Stimulated activated CD8-positive, alpha-beta memory T cell treated with anti-CD3 and anti-CD28 coated beads, Interleukin-4, amount 100 ng/mL, for 48 hours (primary cell): ENCODE results near the gene TMX4.
"Not testable (repeated sequence)": the region's sequence is repeated elsewhere in the genome, so short reads cannot be mapped to it uniquely, and the experiment has no call there.

Experiments used
- DNase-seq: peaks from one replicate; pipeline ENCODE4 v3.0.0-alpha.2; 2020

TMX4 gene

DNA sequence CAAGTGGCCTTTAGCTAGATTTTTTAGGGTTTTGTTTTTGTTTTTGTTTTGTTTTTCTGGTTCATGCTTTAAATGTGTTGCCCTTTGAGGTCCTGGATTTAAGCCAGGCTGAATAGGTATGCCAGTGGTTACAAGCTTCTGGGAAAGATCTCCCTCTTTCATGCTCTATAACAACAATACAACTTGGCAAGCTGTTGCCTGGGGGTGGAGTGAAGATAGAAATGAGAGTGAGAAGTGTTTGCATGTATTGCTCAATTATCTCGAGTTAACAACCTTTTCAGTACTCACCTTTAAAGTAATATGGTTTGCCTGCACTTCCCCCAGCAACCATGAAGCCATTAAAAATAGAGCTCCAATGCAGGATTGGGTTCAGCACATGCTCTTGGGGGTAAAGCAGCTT is 60.1 kb downstream of the TMX4 start:
- DNase-seq = no peak

DNA sequence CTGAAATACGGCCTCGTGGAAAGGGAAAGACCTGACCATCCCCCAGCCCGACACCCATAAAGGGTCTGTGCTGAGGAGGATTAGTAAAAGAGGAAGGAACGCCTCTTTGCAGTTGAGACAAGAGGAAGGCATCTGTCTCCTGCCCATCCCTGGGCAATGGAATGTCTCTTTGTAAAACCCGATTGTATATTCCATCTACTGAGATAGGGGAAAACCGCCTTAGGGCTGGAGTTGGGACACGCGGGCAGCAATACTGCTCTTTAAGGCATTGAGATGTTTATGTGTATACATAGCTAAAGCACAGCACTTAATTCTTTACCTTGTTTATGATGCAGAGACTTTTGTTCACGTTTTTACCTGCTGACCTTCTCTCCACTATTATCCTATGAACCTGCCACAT is 63.0 kb downstream of the TMX4 start:
- not testable (repeated sequence) for DNase-seq

DNA sequence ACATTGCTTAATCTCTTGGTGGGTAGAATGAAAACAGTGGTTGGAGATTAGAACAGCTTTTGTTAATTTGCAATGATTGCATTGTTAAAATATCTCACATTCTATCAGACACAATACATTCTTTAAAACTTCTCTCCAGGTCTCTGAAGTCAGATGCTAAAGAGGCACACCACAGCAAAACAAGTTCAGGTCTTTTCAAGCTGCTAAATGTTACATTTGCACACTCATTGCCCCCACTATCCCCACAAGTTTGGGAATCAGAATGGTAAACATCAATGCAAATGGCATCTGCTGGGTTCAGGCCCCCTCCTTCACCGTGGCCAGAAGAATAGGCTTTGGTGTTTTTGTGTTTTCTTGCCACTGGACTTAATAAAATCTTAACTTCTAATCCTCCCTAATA is 69.2 kb downstream of the TMX4 start:
- no peak for DNase-seq

DNA sequence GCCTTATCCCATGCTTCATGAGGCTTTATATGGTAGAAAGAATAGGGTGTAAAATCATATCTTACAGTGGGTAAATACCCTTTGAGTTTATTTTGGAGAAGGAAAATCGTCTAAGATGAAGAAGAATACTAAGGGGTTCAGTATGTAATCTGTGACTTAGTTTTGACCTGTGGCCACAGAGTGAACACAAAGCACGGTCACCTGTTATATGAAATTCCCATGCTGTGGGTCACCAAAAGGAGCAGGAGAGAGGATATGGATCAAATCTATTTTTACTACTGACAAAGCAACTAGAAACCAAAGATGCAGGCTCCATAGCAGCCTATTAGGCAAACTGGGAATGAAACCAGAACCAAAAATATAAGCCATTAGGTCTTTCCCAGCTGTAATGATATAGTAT is 75.7 kb downstream of the TMX4 start:
- no peak for DNase-seq

DNA sequence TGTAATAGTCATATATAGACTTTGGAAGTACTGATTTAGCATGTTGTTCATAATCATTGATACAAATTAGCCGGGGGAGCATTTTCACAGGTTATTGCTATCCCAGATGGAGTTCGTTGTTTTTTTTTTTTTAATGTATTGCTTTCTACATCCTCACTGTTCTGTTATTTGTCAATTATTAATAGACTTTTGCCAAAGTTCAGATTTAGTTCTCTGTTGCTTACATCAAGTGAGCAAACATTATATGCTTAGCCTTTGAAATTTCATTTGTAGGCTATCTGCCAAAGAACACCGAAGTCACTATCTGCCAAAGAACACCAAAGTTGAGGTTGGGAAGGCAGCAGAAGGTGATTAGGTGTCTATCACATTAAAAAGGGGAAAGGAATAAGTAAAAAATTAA is 79.2 kb downstream of the TMX4 start, which contains the start of gene HAO1:
Gene HAO1, minus strand, starts transcription at position 118 of the 400 bp plus-strand sequence. Its CDS starts 36 bp downstream, at position 82.
- DNase-seq = no peak

DNA sequence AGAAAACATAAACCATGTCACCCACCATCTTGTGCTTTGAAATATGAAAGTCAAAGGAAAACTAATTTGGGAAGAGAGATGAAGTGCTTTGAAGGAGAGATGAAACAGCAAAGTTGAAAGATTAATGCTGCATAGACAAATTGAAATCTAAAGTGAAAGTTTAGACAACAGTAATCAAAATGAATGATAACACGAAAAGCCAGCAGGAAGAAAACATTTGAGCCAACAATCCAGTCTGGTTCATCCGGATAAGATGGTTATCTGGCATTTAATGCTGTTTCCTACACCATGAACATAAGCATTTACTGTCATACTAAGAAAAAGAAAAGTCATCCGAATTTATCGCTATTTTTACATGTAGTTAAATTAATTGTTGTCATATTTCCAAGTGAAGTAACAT is 79.9 kb downstream of the TMX4 start:
- DNase-seq = no peak

DNA sequence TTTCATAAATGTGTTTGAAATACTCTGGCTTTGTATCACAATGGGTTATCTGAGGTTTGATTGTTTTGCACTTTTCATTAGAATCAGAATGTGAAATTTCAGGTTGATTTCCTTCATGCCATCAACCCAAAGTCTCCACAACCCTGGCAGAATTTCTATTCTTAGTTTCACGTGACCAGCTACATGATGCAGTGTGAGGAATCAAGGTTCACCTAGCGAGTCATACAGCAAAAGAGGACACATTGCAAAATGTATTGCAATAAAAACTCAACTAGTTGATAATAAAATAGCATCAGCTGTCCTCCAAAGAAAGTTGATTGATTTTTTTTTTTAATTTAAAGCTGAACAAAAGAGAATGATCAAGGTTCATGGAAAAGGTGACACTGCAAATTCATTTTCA is 81.5 kb downstream of the TMX4 start:
- no peak for DNase-seq

DNA sequence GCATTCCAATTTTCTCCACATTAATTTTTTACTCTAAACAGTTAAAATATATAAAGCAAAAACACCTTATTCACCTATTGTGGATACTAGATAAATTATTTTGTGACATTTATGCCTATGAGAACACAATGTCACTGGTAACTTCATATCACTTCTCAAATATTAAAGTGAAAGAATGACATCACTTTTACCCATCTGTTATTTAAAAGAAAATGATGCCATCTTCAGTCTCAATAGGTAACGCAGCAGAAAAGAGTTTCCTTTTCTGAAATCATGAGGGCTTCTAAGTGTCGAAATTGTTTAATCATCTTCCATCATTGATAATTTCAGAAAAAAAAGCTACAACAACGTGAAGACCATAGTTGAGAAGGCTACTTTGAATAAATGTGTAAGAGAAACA is 82.2 kb downstream of the TMX4 start:
- DNase-seq = no peak

DNA sequence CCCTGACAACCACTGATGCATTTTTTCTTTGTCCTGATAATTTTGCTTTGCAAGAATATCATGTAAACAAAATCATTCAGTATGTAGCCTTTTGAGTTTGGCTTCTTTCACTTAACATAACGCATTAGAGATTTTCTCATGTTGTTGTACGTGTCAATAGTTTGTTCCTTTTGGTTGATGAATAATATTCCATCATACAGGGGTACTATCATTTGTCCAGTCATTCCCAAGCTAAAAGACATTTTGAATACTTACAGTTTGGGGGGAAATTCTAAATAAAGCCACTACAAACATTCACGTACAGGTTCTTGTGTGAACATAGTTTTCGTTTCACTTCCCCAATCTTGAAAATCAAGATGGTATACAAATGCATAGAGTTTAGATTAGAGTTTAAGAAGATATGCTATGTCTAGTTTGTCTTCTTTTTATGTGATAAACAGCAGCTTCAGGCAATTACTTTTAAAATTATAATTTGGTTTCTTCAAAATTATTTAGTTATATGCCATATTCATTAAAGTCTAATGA is 84.5 kb downstream of the TMX4 start:
- no peak for DNase-seq

DNA sequence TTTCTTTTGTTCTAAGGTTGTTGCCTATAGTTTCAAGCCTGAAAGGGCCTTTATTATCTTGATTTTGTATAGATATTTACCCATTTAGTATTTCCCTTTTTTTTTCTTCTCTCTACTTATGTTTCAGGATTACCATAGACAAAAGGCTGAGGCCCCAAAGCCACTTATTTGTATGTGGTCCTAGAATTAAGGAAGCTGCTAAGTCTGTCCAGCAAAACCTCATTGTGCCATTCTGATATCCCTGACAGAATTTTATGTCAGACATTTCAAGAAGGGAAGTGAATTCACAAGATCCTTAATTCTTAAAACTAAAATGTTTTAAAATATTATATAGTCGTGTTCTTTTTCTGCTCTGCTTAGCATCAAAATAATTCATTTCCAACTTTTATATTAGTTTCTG is 86.2 kb downstream of the TMX4 start:
- no peak for DNase-seq

DNA sequence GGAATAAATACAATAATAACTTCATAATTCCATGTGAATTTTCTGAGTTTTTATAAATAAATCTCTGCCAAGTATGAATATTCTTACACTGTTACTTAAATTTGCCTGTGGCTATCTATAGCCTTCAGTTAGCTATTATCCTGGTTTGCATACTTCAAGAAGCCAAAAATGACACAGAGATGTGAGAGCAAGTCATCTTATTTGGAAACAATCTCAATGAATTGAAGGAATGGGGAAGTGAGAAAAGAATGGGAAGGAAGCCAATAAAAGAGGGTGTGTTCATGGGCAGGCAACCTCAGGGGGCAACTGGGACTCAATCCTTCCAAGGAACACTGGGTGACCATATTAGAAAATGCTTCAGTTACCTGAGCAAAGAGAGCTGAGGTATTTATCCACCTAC is 89.2 kb downstream of the TMX4 start:
- DNase-seq = no peak
